Measurements from ENCODE around the gene CYP4V2. TPM values are rescaled to one million over a fixed set of nuclear protein-coding genes. Genes with fewer than 3 reads are reported as not detected.

The CYP4V2 gene
- total RNA-seq, 1 experiment from 2014 or later, result 43.3 TPM

DNA sequence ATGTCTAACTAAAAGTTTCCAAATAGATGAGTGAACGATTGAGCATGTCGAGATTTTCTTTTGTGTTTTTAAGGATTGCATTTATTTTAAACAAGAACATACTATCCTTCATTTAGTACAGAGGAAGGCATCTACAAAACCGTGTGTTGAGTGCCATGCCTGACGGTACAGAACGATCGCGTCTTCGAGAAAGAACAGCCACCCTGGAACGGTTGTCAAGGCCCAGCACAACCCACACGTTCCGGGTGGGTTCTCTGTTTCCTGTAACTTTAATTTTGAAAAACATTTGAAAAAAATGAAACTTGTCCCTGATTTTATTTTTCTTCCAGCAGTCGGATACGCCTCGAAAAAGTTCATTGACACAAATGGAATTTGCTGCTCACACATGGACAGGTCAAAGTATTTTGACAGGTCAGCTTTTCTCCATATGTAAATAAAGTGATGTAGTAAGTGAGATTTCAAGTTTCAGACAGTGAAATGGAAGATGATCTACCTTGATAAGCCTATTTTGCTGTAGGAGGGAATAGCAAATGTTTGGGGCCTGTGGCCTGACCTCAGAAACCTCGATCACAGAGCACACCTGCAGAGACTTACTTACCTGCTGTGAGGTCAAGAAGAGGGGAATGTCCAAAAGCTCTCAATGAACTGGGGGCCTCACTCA, 24.4 kb upstream of the CYP4V2 start:
- H3K27me3 Mint-ChIP-seq (ENCODE audit: unreplicated experiment), result no peaks in the 10 kb centered on the region
- BruUV-seq (replicated peaks), result no TSS peak
- H3K27ac Mint-ChIP-seq (ENCODE audit: unreplicated experiment), result no peak overlapping the region
- intact Hi-C loops (cut with micrococcal nuclease; ENCODE audit: unreplicated experiment), result no loop called here
- H3K9me3 Mint-ChIP-seq (ENCODE audit: low read depth, unreplicated experiment), result no peaks in the 10 kb centered on the region
- CTCF ChIA-PET, result no interaction called here
- H3K4me1 Mint-ChIP-seq (ENCODE audit: low read depth, unreplicated experiment), result no peaks in the 10 kb centered on the region
- TF ChIP-seq, protein P1, sequence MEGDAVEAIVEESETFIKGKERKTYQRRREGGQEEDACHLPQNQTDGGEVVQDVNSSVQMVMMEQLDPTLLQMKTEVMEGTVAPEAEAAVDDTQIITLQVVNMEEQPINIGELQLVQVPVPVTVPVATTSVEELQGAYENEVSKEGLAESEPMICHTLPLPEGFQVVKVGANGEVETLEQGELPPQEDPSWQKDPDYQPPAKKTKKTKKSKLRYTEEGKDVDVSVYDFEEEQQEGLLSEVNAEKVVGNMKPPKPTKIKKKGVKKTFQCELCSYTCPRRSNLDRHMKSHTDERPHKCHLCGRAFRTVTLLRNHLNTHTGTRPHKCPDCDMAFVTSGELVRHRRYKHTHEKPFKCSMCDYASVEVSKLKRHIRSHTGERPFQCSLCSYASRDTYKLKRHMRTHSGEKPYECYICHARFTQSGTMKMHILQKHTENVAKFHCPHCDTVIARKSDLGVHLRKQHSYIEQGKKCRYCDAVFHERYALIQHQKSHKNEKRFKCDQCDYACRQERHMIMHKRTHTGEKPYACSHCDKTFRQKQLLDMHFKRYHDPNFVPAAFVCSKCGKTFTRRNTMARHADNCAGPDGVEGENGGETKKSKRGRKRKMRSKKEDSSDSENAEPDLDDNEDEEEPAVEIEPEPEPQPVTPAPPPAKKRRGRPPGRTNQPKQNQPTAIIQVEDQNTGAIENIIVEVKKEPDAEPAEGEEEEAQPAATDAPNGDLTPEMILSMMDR (IDR thresholded peaks at IDR 0.05; ENCODE audit: unreplicated experiment), result no peak
- H3K4me3 Mint-ChIP-seq (ENCODE audit: low read depth, unreplicated experiment), result no peak overlapping the region
- DNase-seq, result no peak
- peaks cover 26% of the 10 kb centered on the region for H3K36me3 Mint-ChIP-seq (ENCODE audit: insufficient read depth, unreplicated experiment)

DNA sequence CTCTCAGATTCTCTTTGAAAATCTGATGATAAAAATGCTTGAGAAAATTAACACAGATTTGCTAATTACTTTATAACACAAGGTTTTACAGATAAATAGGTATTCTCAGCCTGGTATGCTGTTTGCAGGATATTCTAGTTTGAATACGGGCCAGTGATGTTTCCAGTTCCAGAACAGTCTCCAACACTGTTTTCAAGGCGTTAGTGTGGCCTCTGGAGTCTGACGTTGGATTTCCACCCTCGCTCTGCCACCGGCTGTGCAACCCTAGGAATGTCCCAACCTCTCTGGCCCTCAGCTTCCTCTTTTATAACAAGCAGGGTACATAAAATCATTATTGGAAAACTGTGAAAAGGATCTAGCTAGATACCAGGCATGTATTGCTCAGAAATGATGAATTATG, 23.8 kb upstream of the CYP4V2 start:
- no peaks in the 10 kb centered on the region for H3K27me3 Mint-ChIP-seq (ENCODE audit: unreplicated experiment)
- no peak overlapping the region for H3K27ac Mint-ChIP-seq (ENCODE audit: unreplicated experiment)
- no peak for DNase-seq
- H3K4me3 Mint-ChIP-seq (ENCODE audit: low read depth, unreplicated experiment), result no peak overlapping the region
- intact Hi-C loops (cut with micrococcal nuclease; ENCODE audit: unreplicated experiment), result no loop called here
- H3K36me3 Mint-ChIP-seq (ENCODE audit: insufficient read depth, unreplicated experiment), result peaks cover 26% of the 10 kb centered on the region
- CTCF ChIA-PET, result no interaction called here
- H3K9me3 Mint-ChIP-seq (ENCODE audit: low read depth, unreplicated experiment), result no peaks in the 10 kb centered on the region
- BruUV-seq (replicated peaks), result no TSS peak
- no peaks in the 10 kb centered on the region for H3K4me1 Mint-ChIP-seq (ENCODE audit: low read depth, unreplicated experiment)
- TF ChIP-seq, protein P1 (IDR thresholded peaks at IDR 0.05; ENCODE audit: unreplicated experiment), result no peak

DNA sequence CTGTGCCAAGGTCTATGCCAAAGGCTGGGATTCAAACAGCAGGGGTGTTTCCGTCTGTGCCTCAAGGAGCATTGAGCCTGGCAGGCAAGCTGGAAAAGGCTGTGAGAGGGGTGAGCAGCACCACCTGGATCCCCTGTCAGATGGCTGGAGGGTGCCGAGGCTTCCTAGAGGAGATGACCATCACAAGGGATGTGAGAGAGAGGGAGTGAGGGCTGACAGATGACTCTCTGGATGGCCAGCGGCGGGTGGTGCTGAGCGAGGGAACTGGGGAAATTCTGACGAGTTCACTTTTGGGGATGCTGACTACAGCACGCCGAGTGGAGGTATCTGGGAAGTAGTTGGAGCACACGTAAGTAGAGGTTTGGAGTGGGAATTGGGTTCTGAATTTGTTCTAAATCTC, 22.6 kb upstream of the CYP4V2 start:
- Mint-ChIP-seq H3K9me3 (ENCODE audit: low read depth, unreplicated experiment) (no peaks in the 10 kb centered on the region), H3K27ac (ENCODE audit: unreplicated experiment) (no peak overlapping the region), H3K4me1 (ENCODE audit: low read depth, unreplicated experiment) (no peaks in the 10 kb centered on the region), H3K27me3 (ENCODE audit: unreplicated experiment) (no peaks in the 10 kb centered on the region), H3K4me3 (ENCODE audit: low read depth, unreplicated experiment) (no peak overlapping the region), H3K36me3 (ENCODE audit: insufficient read depth, unreplicated experiment) (peaks cover 26% of the 10 kb centered on the region)
- CTCF ChIA-PET, result interaction anchor here (0.7 kb wide), 1 partner anchor 39 kb away, joined by 3 read pairs; no protein-coding TSS in a partner anchor
- TF ChIP-seq, protein P1 (IDR thresholded peaks at IDR 0.05; ENCODE audit: unreplicated experiment), result no peak
- BruUV-seq (replicated peaks), result no TSS peak
- intact Hi-C loops (cut with micrococcal nuclease; ENCODE audit: unreplicated experiment), result no loop called here
- DNase-seq, result no peak

DNA sequence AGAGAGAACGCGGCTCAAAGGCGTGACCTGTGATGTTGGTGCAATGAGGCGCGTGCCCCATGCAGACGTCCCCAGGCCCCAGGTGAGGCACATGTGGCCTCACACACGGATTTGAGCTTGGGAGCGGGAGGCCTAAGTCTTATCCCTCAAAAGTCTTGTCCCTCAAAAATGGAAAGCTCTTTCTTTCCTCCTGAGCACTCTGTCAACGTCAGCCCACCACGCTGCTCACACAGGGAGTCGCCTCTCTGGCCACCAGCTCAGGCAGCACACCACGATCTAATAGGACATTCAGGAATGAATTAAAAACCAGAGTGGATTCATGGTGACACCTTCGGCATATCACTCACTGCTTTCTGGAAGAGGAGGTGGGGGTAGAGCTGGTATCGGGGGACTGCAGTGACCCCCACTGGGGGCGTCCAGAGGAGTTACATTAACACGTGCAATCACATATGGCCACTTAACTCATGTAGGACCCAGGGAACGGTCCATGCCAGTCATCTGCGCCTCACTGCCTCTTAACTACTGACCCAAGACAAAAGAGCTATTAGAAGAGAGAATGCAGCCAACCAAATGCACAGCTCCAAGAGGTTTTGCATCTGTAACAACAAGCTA, 21.9 kb upstream of the CYP4V2 start:
- H3K36me3 Mint-ChIP-seq (ENCODE audit: insufficient read depth, unreplicated experiment), result peaks cover 26% of the 10 kb centered on the region
- intact Hi-C loops (cut with micrococcal nuclease; ENCODE audit: unreplicated experiment), result no loop called here
- no peaks in the 10 kb centered on the region for H3K9me3 Mint-ChIP-seq (ENCODE audit: low read depth, unreplicated experiment)
- DNase-seq, result no peak
- BruUV-seq (replicated peaks), result no TSS peak
- H3K4me1 Mint-ChIP-seq (ENCODE audit: low read depth, unreplicated experiment), result no peaks in the 10 kb centered on the region
- H3K27me3 Mint-ChIP-seq (ENCODE audit: unreplicated experiment), result no peaks in the 10 kb centered on the region
- no peak overlapping the region for H3K4me3 Mint-ChIP-seq (ENCODE audit: low read depth, unreplicated experiment)
- CTCF ChIA-PET, result interaction anchor here (0.7 kb wide), 1 partner anchor 39 kb away, joined by 3 read pairs; no protein-coding TSS in a partner anchor
- TF ChIP-seq, protein P1 (IDR thresholded peaks at IDR 0.05; ENCODE audit: unreplicated experiment), result no peak
- H3K27ac Mint-ChIP-seq (ENCODE audit: unreplicated experiment), result no peak overlapping the region

Data from Calu3 (cell line).